Loucy (cell line): ENCODE data around the gene COG3.

Source experiments
- CTCF ChIP-seq: fragments of 200-600 bp; sonication (generic); conservative IDR thresholded peaks from 2 replicates; pipeline ENCODE4 v1.5.1; 2014; ENCODE audit warnings: mild to moderate bottlenecking, antibody characterized with exemption, low read length
- EZH2phosphoT487 ChIP-seq: fragments of 200-600 bp; IDR thresholded peaks from 2 replicates; pipeline ENCODE4 v1.6.1; 2018; ENCODE audit warnings: antibody characterized with exemption, mild to moderate bottlenecking, moderate library complexity, borderline replicate concordance

GRCh38 chr13:45516757-45517156, 52.0 kb downstream of the COG3 start:
- TF ChIP-seq CTCF (no peak), EZH2phosphoT487 (no peak)
